ENCODE results near the gene IGFALS.

GRCh38 chr16:1766231-1766630 lies 27.3 kb downstream of the IGFALS start:
- no peak for TF ChIP-seq POLR2A (IDR thresholded peaks at IDR 0.05)
- TF ChIP-seq CTCF (IDR thresholded peaks at IDR 0.05): no peak

Measured in esophagus squamous epithelium (tissue), 4 donors.